ENCODE results near the gene CACNA1C. TPM values are rescaled to one million over a fixed set of nuclear protein-coding genes. Genes with fewer than 3 reads are reported as not detected.

The CACNA1C gene
- total RNA-seq, 2 donors from 2014 or later: 0.06 TPM; not detected in 1

DNA sequence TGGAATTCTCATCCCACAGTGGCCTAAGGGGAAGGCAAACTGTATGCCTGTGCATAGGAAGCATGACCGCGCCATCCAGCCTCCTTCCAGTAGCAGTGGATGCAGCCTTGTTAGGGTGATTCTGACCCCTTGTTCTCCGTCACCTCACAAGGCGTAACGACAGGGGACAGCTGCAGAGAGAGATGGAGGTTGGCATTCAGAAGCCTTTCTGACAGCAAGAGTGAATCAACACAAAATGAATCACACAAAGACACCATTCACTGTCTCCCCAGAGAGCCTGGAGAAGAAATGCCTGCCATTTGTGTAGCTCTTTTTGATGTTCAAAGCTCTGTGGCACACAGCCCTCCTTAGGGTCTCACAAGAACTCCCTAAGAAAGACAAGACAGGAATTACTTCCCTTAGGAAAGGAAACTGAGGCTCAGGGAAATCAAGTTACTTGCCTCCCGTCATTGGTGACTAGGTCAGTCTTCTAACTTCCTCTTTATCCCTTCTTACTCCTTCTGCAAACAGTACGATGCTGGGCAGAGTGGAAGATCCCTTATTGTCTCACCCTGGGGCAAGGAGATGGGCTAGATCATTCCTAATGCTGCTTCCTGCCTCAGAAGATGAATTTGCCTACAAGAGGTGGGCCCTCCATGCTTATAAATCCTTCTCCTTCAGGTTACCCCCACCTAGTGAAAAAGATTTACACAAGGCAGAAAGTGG, 280.9 kb downstream of the CACNA1C start:
- DNase-seq (ENCODE audit: low spot score): no peak
- Mint-ChIP-seq H3K4me1 (ENCODE audit: low read depth in 2 of 2) (peaks cover 0 to 2% of the 10 kb centered on the region in 2 donors), H3K9me3 (no peaks in the 10 kb centered on the region), H3K36me3 (no peaks in the 10 kb centered on the region), H3K27me3 (peaks cover 19 to 26% of the 10 kb centered on the region in 2 donors), H3K27ac (no peak overlapping the region), H3K4me3 (no peak overlapping the region)
- no peak for ATAC-seq

GRCh38 chr12:2334271-2334670, 281.5 kb downstream of the CACNA1C start:
- DNase-seq (ENCODE audit: low spot score): no peak
- H3K27ac Mint-ChIP-seq: no peak overlapping the region
- H3K4me1 Mint-ChIP-seq (ENCODE audit: low read depth in 2 of 2): peaks cover 0 to 2% of the 10 kb centered on the region in 2 donors
- H3K36me3 Mint-ChIP-seq: no peaks in the 10 kb centered on the region
- H3K27me3 Mint-ChIP-seq: peaks cover 19 to 23% of the 10 kb centered on the region in 2 donors
- no peak overlapping the region for H3K4me3 Mint-ChIP-seq
- no peak for ATAC-seq
- no peaks in the 10 kb centered on the region for H3K9me3 Mint-ChIP-seq

DNA sequence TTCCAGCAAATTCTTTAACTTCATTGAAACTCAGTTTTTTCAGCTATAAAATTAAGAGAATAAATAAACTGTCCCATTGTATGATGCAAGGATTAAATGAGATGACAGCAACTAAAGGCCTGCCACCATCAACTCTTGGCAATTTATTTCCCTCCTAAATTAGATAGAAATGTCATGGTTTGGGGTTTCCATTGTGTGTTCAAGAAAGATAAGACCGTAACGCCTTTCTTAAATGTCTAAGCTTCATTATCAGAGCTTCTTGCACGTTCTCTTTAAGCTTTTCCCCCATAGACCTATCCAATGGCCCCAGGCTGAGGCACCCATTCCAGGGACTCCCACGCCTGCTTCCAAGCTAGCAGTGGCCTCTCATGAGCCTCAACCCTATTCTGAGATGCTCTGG, 281.9 kb downstream of the CACNA1C start:
- no peaks in the 10 kb centered on the region for H3K9me3 Mint-ChIP-seq

GRCh38 chr12:2335109-2335508, 282.3 kb downstream of the CACNA1C start:
- ATAC-seq (no peak), DNase-seq (ENCODE audit: low spot score) (no peak)
- no peaks in the 10 kb centered on the region for H3K9me3 Mint-ChIP-seq
- no peak overlapping the region for H3K27ac Mint-ChIP-seq
- peaks cover 0 to 2% of the 10 kb centered on the region in 2 donors for H3K4me1 Mint-ChIP-seq (ENCODE audit: low read depth in 2 of 2)
- no peak overlapping the region for H3K4me3 Mint-ChIP-seq
- H3K27me3 Mint-ChIP-seq: peaks cover 16 to 17% of the 10 kb centered on the region in 2 donors
- no peaks in the 10 kb centered on the region for H3K36me3 Mint-ChIP-seq

More for the DNA sequence above, 281.9 kb downstream of the CACNA1C start:
- Mint-ChIP-seq H3K27me3 (peaks cover 16 to 18% of the 10 kb centered on the region in 2 donors), H3K4me3 (no peak overlapping the region), H3K4me1 (ENCODE audit: low read depth in 2 of 2) (peaks cover 0 to 2% of the 10 kb centered on the region in 2 donors), H3K36me3 (no peaks in the 10 kb centered on the region), H3K27ac (no peak overlapping the region)
- DNase-seq (ENCODE audit: low spot score) (no peak), ATAC-seq (no peak)

- Mint-ChIP-seq H3K9me3 (no peaks in the 10 kb centered on the region), H3K36me3 (no peaks in the 10 kb centered on the region), H3K4me1 (ENCODE audit: low read depth in 2 of 2) (peaks cover 0 to 2% of the 10 kb centered on the region in 2 donors), H3K4me3 (no peak overlapping the region), H3K27ac (no peak overlapping the region), H3K27me3 (peaks cover 14 to 17% of the 10 kb centered on the region in 2 donors)
- DNase-seq (ENCODE audit: low spot score) (no peak), ATAC-seq (no peak)
Measured at GRCh38 chr12:2335513-2335912, 282.7 kb downstream of the CACNA1C start.

DNA sequence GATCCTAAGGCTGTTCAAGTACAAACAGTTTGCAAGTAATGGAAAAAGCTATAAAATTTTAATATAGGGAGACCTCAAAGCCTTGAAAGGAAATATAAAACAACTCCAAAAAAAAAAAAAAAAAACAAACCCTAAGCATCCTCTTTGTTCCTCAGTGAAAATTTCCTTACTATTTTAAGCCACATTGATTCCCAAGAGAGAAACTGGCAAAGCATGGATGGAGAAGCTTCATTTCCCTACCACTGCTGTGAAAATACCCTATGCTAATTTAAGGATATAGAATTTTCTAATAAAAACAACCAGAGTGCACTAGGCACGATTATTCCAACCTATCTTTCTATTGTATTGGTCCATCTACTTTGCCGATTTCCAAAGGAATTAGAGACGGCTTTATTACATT, 283.1 kb downstream of the CACNA1C start:
- no peak for ATAC-seq
- no peak for DNase-seq (ENCODE audit: low spot score)
- H3K36me3 Mint-ChIP-seq: no peaks in the 10 kb centered on the region
- H3K27me3 Mint-ChIP-seq: peaks cover 11 to 17% of the 10 kb centered on the region in 2 donors
- H3K4me3 Mint-ChIP-seq: no peak overlapping the region
- H3K27ac Mint-ChIP-seq: no peak overlapping the region
- no peaks in the 10 kb centered on the region for H3K9me3 Mint-ChIP-seq
- peaks cover 0 to 2% of the 10 kb centered on the region in 2 donors for H3K4me1 Mint-ChIP-seq (ENCODE audit: low read depth in 2 of 2)

DNA sequence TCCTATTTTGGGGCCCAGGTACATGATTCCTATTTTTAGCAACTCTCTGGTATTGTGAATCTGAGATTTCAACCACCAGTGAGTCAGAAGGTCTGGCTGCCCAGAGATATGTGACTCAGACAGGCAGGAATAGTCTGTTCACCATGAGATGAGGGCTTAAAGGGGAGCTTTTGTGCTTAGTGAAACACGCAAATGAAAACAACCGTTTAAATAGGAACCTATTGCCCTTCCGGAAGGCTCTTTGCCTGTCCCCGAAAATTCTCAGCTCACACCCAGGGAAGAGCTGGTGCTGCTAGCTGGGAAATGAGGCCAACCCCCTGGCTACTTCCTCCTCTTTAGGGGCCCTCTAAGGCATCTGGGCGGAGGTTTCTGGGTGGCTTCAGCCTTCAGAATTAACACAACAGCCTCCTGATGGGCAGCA, 283.6 kb downstream of the CACNA1C start:
- no peaks in the 10 kb centered on the region for H3K36me3 Mint-ChIP-seq
- H3K4me1 Mint-ChIP-seq (ENCODE audit: low read depth in 2 of 2): peaks cover 0 to 2% of the 10 kb centered on the region in 2 donors
- no peak for DNase-seq (ENCODE audit: low spot score)
- ATAC-seq: peak in 1 of 2 donors; percentile 47
- no peak overlapping the region for H3K27ac Mint-ChIP-seq
- H3K27me3 Mint-ChIP-seq: peaks cover 9 to 14% of the 10 kb centered on the region in 2 donors
- no peak overlapping the region for H3K4me3 Mint-ChIP-seq
- H3K9me3 Mint-ChIP-seq: no peaks in the 10 kb centered on the region

DNA sequence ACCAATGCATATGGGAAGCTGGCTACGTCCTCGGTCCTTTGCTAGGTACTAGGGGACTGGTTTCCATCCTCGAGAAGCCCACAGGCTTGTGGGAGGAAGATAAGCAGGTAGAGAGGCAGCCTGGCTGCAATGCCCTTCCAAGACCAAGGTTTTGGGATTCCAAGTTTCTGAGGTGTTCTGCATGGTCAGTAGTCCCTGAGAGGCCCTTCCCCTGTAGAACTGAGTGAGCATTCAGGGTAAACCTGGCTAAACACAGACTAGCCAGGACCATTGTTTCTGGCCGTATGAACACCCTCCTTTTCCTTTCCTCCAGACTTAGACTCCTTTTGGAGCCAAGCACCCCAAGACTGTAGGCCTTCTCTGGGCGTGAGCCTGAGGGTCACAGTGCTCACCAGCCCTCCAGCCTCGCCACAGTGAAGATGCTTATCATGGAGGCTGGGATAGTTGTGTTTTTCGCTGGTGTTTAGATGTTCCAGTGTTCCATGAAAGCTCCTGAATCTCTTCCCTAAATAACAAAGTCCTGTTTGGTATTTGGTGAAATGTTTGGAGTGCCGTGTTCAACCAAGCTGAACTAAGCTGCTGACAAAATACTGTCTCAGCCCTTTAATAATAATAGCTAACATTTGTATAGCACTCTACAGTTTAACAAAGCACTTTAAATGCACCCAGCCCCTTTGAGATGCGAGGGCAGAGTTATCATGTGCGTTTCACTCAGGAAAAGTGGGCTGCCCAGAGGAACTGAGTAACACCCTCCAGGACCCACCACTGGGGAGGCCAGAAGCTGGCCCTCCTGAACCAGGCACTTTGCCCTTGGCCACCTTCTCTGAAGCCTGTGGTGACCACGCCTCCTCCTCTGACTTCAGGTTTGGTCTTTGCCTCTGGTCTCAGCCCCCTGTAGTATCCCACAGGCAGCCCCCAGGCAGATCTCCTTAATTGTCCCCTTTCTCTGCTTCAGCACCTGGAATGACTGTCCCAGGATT, 284.5 kb downstream of the CACNA1C start:
- H3K9me3 Mint-ChIP-seq: no peaks in the 10 kb centered on the region
- H3K4me1 Mint-ChIP-seq (ENCODE audit: low read depth in 2 of 2): peaks cover 0 to 2% of the 10 kb centered on the region in 2 donors
- no peak for ATAC-seq
- H3K27me3 Mint-ChIP-seq: peaks cover 9 to 11% of the 10 kb centered on the region in 2 donors
- H3K27ac Mint-ChIP-seq: no peak overlapping the region
- no peak overlapping the region for H3K4me3 Mint-ChIP-seq
- DNase-seq (ENCODE audit: low spot score): no peak
- no peaks in the 10 kb centered on the region for H3K36me3 Mint-ChIP-seq

GRCh38 chr12:2338381-2338780, 285.6 kb downstream of the CACNA1C start:
- DNase-seq (ENCODE audit: low spot score) (no peak), ATAC-seq (no peak)
- no peak overlapping the region for H3K27ac Mint-ChIP-seq
- H3K4me3 Mint-ChIP-seq: no peak overlapping the region
- peaks cover 8 to 11% of the 10 kb centered on the region in 2 donors for H3K27me3 Mint-ChIP-seq
- no peaks in the 10 kb centered on the region for H3K36me3 Mint-ChIP-seq
- peaks cover 0 to 2% of the 10 kb centered on the region in 2 donors for H3K4me1 Mint-ChIP-seq (ENCODE audit: low read depth in 2 of 2)
- no peaks in the 10 kb centered on the region for H3K9me3 Mint-ChIP-seq

- no peaks in the 10 kb centered on the region for H3K36me3 Mint-ChIP-seq
- ATAC-seq: no peak
Measured at GRCh38 chr12:2338991-2339431, 286.2 kb downstream of the CACNA1C start.

GRCh38 chr12:2341051-2341751, 288.4 kb downstream of the CACNA1C start:
- DNase-seq (ENCODE audit: low spot score) (no peak), ATAC-seq (no peak)
- H3K4me1 Mint-ChIP-seq (ENCODE audit: low read depth in 2 of 2): no peaks in the 10 kb centered on the region
- peaks cover 0 to 11% of the 10 kb centered on the region in 2 donors for H3K27me3 Mint-ChIP-seq
- no peaks in the 10 kb centered on the region for H3K36me3 Mint-ChIP-seq
- no peaks in the 10 kb centered on the region for H3K9me3 Mint-ChIP-seq
- no peak overlapping the region for H3K4me3 Mint-ChIP-seq
- H3K27ac Mint-ChIP-seq: no peak overlapping the region

More at GRCh38 chr12:2338991-2339431, 286.2 kb downstream of the CACNA1C start:
- Mint-ChIP-seq H3K4me3 (no peak overlapping the region), H3K4me1 (ENCODE audit: low read depth in 2 of 2) (peaks cover 0 to 2% of the 10 kb centered on the region in 2 donors), H3K27me3 (peaks cover 11 to 13% of the 10 kb centered on the region in 2 donors), H3K27ac (no peak overlapping the region), H3K9me3 (no peaks in the 10 kb centered on the region)
- DNase-seq (ENCODE audit: low spot score): no peak

GRCh38 chr12:2341871-2342270, 289.1 kb downstream of the CACNA1C start:
- Mint-ChIP-seq H3K4me1 (ENCODE audit: low read depth in 2 of 2) (no peaks in the 10 kb centered on the region), H3K27ac (no peak overlapping the region), H3K36me3 (no peaks in the 10 kb centered on the region), H3K9me3 (no peaks in the 10 kb centered on the region), H3K4me3 (no peak overlapping the region), H3K27me3 (peaks cover 0 to 11% of the 10 kb centered on the region in 2 donors)
- DNase-seq (ENCODE audit: low spot score) (no peak), ATAC-seq (peak; percentile 45 to 53)

- no peaks in the 10 kb centered on the region for H3K4me1 Mint-ChIP-seq (ENCODE audit: low read depth in 2 of 2)
- no peak overlapping the region for H3K4me3 Mint-ChIP-seq
- H3K27ac Mint-ChIP-seq: no peak overlapping the region
- no peaks in the 10 kb centered on the region for H3K9me3 Mint-ChIP-seq
- DNase-seq (ENCODE audit: low spot score): no peak
- ATAC-seq: no peak
- H3K36me3 Mint-ChIP-seq: no peaks in the 10 kb centered on the region
- peaks cover 0 to 11% of the 10 kb centered on the region in 2 donors for H3K27me3 Mint-ChIP-seq
Measured at GRCh38 chr12:2343681-2344080, 290.9 kb downstream of the CACNA1C start.

Data from natural killer cell treated with Interleukin-12 subunit alpha and Interleukin-12 subunit beta and Interleukin-15 and Interleukin-18, amount 100 ng/mL, for 72 hours (primary cell).